Activated CD8-positive, alpha-beta T cell treated with anti-CD3 and anti-CD28 coated beads for 36 hours (primary cell): ENCODE data around the gene CAMTA1. TPM values are rescaled to one million over a fixed set of nuclear protein-coding genes. Genes with fewer than 3 reads are reported as not detected.

Experiments used
- ATAC-seq: fragments of 200-7000 bp; cut with Tn5 transposase; one replicate; pipeline ENCODE4 v1.10.0; 2021; ENCODE audit warnings: mild to moderate bottlenecking, moderate library complexity
- CTCF ChIA-PET: fragments of 350-600 bp; sonication (Branson Sonifier 250); formaldehyde crosslinking; loops from one replicate; lab custom pipeline; 2021; ENCODE audit warnings: antibody characterized with exemption; lab: Charles Lee
- POLR2A ChIA-PET: fragments of 350-600 bp; sonication (Branson Sonifier 250); formaldehyde crosslinking; loops from one replicate; lab custom pipeline; 2021; ENCODE audit warnings: antibody characterized with exemption; lab: Charles Lee
- DNase-seq: peaks from one replicate; pipeline ENCODE4 v3.0.0-alpha.2; 2020
- H3K27ac Mint-ChIP-seq: one replicate; pipeline ENCODE4 v1.8.0; 2021; ENCODE audit warnings: mild to moderate bottlenecking, mixed read lengths
- H3K27me3 Mint-ChIP-seq: one replicate; pipeline ENCODE4 v1.8.0; 2021; ENCODE audit warnings: mixed read lengths
- H3K36me3 Mint-ChIP-seq: one replicate; pipeline ENCODE4 v1.8.0; 2021; ENCODE audit warnings: low read depth, mixed read lengths
- H3K4me1 Mint-ChIP-seq: one replicate; pipeline ENCODE4 v1.8.0; 2021; ENCODE audit warnings: low read depth, mixed read lengths
- H3K4me3 Mint-ChIP-seq: one replicate; pipeline ENCODE4 v1.8.0; 2021; ENCODE audit warnings: mild to moderate bottlenecking, moderate library complexity, mixed read lengths
- H3K9me3 Mint-ChIP-seq: one replicate; pipeline ENCODE4 v1.8.0; 2021; ENCODE audit warnings: mixed read lengths
- CTCF ChIP-seq: fragments of 200-600 bp; IDR thresholded peaks from one replicate; pipeline ENCODE4 v1.8.0; 2022; ENCODE audit warnings: antibody characterized with exemption, mild to moderate bottlenecking
- intact Hi-C: fragments of 100-400 bp; cut with micrococcal nuclease; formaldehyde crosslinking; loops from one replicate; pipeline ENCODE4 v1.10.0; 2022
- total RNA-seq, 2 experiments: library from RNA; stranded (reverse); gene quantifications; one replicate each; pipeline ENCODE4 v1.2.3, GENCODE V29; 2021

CAMTA1 gene
- total RNA-seq, 2 experiments from 2014 or later = 67.7 to 70.9 TPM

GRCh38 chr1:7616076-7616832 is 831.0 kb downstream of the CAMTA1 start:
- H3K27me3 Mint-ChIP-seq = peaks cover 2% of the 10 kb centered on the region
- H3K9me3 Mint-ChIP-seq = no peaks in the 10 kb centered on the region
- no peak for TF ChIP-seq CTCF
- no peak overlapping the region for H3K4me3 Mint-ChIP-seq
- CTCF ChIA-PET = no interaction called here
- POLR2A ChIA-PET = no interaction called here
- intact Hi-C loops = no loop called here
- H3K36me3 Mint-ChIP-seq = no peaks in the 10 kb centered on the region
- ATAC-seq = no peak
- H3K4me1 Mint-ChIP-seq = no peaks in the 10 kb centered on the region
- H3K27ac Mint-ChIP-seq = no peak overlapping the region
- peak; percentile 48 for DNase-seq

- CTCF ChIA-PET = interaction anchor here (0.6 kb wide), 1 partner anchor 63 kb away, joined by 3 read pairs; no protein-coding TSS in a partner anchor
- intact Hi-C loops = no loop called here
- Mint-ChIP-seq H3K4me3 (no peak overlapping the region), H3K9me3 (no peaks in the 10 kb centered on the region), H3K27me3 (peaks cover 4% of the 10 kb centered on the region), H3K36me3 (no peaks in the 10 kb centered on the region), H3K4me1 (no peaks in the 10 kb centered on the region), H3K27ac (no peak overlapping the region)
- no peak for TF ChIP-seq CTCF
- ATAC-seq (no peak), DNase-seq (no peak)
- POLR2A ChIA-PET = no interaction called here
Measured at GRCh38 chr1:7616953-7617352, 831.7 kb downstream of the CAMTA1 start.

- ChIA-PET CTCF (no interaction called here), POLR2A (no interaction called here)
- DNase-seq (no peak), ATAC-seq (no peak)
- peaks cover 9% of the 10 kb centered on the region for H3K27me3 Mint-ChIP-seq
- no peaks in the 10 kb centered on the region for H3K4me1 Mint-ChIP-seq
- no peaks in the 10 kb centered on the region for H3K36me3 Mint-ChIP-seq
- no peak overlapping the region for H3K27ac Mint-ChIP-seq
- intact Hi-C loops = no loop called here
- H3K4me3 Mint-ChIP-seq = no peak overlapping the region
- no peaks in the 10 kb centered on the region for H3K9me3 Mint-ChIP-seq
- no peak for TF ChIP-seq CTCF
Measured at GRCh38 chr1:7617826-7618225, 832.6 kb downstream of the CAMTA1 start.

GRCh38 chr1:7620196-7620595 is 834.9 kb downstream of the CAMTA1 start:
- H3K36me3 Mint-ChIP-seq = no peaks in the 10 kb centered on the region
- CTCF ChIA-PET = no interaction called here
- DNase-seq (no peak), ATAC-seq (no peak)
- TF ChIP-seq CTCF = no peak
- no peaks in the 10 kb centered on the region for H3K4me1 Mint-ChIP-seq
- H3K27me3 Mint-ChIP-seq = peaks cover 17% of the 10 kb centered on the region
- H3K4me3 Mint-ChIP-seq = no peak overlapping the region
- H3K27ac Mint-ChIP-seq = no peak overlapping the region
- intact Hi-C loops = no loop called here
- no peaks in the 10 kb centered on the region for H3K9me3 Mint-ChIP-seq
- POLR2A ChIA-PET = no interaction called here

GRCh38 chr1:7621334-7622219 is 836.3 kb downstream of the CAMTA1 start:
- intact Hi-C loops = no loop called here
- Mint-ChIP-seq H3K4me3 (no peak overlapping the region), H3K9me3 (no peaks in the 10 kb centered on the region), H3K27me3 (peaks cover 17% of the 10 kb centered on the region), H3K4me1 (no peaks in the 10 kb centered on the region), H3K27ac (no peak overlapping the region), H3K36me3 (no peaks in the 10 kb centered on the region)
- no peak for TF ChIP-seq CTCF
- POLR2A ChIA-PET = no interaction called here
- CTCF ChIA-PET = interaction anchor here (2.2 kb wide), 1 partner anchor 47 kb away, joined by 5 read pairs; no protein-coding TSS in a partner anchor
- ATAC-seq (no peak), DNase-seq (no peak)
